Activated effector memory CD4-positive, alpha-beta T cell treated with Interleukin-2 at 50 U/mL for 16 hours (primary cell): ENCODE results near the gene CLPSL2.

Source experiments
- DNase-seq: peaks from one replicate; pipeline ENCODE4 v3.0.0-alpha.2; 2020

CLPSL2 gene

DNA sequence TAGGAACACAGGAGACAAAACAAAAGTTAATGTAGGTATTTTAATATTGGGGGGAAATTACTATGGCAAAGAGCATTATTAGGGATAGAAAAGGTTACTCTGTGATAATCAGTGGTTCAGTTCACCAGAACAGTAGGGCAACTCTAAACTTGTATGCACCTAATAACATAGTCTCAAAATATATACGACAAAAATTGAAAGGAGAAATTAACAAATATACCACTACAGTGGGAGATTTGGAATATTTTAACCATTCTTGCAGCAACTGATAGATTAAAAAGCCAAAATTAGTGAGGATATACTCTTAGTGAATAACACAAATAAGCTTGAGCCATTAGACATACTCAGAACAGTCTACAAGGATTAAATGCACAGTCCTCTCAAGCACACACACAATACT lies 28.5 kb upstream of the CLPSL2 start:
- DNase-seq, result no peak

DNA sequence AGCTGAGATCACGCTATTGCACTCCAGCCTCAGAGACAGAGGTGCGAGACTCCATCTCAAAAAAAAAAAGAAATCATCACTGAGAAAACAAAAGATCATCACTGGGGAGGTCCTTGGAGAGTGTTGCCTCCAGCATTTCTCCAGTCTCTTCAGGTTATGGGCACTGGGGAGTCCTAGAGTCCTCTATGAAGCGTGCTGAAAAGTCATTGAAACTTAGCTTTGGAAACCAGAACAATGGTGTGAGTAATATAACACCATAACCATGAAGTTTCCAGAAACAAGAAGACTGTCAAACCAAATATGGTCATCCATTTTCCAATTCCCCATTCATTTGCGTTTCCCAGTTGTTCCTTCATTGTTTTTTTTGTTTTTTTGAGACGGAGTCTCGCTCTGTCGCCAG lies 25.8 kb upstream of the CLPSL2 start:
- DNase-seq, result no peak

DNA sequence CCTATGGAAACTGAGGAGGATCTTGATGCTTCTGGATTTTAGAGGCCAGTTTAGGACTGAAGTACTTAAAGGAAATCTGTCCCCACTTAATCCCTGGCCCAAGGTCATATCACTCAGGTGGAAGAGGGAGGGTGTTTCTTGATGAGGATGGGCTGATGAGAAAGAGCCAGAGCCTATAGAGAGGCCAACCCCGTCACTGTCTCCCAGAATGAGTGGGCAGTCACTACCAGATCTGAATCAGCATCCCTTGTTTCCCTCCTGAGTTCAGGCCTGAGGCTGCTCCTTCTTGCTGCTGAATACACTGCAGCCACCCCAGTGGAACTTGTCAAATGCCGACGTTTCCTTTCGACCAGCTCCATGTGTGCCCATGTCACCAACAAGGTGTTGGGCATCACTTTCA lies 24.8 kb upstream of the CLPSL2 start:
- DNase-seq, result no peak

DNA sequence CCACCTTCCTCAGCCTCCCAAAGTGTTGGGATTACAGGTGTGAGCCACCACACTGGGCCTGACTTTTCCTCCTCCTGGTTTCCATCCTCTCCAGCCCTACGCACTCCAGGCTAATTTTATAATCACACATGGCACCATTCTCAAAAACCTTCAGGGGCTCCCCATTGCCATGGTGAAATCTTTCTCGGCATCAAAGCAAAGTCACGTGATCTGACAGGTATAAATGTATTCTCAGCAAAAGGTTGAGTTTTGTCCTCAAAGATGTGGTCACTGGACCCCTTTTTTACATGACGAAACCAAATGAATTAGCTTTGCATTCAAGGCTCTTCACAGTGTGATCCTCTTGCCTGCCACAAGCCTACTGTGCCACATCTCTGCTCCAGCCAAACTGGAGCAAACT lies 24.1 kb upstream of the CLPSL2 start:
- DNase-seq, result no peak

DNA sequence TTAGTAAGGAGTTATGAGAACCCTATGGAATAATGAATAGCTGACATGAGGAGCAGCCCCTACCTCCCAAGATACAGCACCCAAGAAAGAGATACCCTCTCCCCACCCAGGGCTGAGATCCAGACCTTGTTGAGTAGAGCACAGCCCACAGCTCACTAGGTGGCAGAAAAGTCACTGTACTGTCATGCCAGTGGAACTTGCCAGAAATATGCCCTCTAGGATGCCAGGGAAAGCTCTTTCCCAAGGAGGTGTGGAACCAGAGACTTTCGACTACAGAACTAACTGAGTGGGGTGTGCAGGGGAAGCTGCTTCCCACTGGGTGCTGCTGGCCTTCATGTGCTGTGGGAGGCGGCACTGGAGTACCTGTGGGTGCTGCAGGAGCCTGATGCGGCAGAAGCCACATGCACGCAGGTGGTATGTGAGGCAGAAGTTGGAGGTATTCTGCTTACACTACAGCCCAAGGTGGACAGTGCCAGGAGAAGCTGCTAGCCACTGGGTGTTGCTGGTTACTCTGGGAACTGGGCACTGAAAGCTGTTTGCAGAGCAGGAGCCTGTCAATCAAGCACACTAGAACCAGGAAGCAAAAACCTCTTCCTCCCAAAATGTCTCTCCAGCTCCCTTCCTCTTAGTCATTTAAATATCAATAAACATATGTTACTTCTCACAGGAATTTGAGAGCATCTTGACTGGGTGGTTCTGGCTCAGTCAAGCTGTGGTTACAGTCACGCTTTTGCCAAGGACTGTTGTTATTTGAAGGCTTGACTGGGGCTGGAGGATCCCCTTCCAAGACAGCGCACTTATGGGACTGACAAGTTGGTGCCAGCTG lies 21.7 kb upstream of the CLPSL2 start:
- DNase-seq, result no peak

DNA sequence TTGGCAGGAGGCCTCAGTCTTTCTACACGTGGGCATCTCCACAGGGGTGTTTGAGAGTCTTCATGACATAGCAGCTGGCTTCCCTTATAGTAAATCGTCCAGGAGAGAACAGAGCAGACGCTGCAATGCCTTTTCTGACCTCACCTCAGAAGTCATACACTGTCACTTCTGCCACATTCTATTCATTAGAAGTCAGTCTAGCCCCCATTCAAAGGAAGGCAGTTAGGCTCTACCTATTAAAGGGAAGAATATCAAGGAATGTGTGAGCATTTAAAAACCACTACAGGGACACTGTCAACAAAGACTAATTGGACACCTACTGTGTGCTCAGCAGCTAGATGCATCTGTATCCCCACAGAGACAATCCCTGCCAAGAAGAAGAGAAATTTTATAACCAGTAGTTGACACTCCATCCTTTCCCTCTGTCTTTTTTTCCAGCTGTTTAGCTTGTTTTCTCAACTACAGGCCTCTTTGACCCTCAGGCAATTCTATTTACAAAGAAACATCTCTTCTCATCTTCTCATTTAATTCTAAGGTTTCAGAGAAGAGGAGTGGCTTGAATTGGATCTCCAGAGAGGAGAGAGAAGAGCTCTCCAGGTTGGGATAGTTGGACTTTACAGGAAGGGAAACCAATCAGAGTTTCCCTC lies 21.0 kb upstream of the CLPSL2 start:
- no peak for DNase-seq

DNA sequence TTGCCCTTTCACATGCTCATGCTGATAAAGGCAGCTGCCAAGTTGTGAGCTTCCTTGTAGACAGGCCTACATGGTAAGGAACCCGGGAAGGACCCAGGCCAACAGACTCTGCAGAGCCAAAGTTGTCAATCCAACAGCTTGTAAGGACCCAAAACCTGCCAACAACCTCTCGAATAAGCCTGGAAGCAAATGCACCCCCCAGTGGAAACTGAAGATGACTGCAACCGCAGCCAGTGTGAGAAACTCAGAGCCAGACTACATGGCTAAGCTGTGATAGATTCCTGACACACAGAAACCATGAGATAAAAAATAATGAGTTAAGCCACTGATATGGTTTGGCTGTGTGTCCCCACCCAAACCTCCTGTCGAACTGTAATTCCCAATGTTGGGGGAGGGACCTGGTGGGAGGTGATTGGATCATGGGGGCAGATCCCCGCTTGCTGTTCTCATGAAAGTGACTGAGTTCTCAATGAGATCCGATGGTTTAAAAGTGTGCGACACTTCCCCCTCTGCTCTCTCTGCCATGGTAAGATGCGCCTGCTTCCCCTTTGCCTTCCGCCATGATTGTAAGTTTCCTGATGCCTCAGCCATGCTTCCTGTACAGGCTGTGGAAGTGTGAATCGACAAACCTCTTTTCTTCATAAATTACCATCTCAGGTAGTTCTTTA lies 18.8 kb upstream of the CLPSL2 start:
- DNase-seq, result no peak

DNA sequence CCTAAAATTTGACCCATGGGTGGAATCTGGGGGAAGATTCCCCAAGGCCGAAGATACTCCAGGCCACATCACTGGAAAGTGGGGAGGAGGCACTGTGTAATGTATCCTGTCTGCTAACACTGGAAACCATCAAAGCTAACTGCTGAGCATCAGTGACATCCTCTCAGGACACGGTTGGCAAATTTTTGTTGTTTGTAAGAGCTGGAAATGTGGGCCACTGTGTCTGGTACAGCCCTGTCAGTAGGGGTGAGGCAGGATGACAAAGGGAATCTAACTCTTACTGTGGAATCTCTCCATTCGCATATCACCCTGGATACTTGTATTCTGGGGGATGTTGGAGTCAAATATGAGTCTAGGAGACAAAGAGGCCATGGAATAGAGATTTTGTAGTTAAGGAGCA lies 17.0 kb upstream of the CLPSL2 start:
- DNase-seq, result no peak

DNA sequence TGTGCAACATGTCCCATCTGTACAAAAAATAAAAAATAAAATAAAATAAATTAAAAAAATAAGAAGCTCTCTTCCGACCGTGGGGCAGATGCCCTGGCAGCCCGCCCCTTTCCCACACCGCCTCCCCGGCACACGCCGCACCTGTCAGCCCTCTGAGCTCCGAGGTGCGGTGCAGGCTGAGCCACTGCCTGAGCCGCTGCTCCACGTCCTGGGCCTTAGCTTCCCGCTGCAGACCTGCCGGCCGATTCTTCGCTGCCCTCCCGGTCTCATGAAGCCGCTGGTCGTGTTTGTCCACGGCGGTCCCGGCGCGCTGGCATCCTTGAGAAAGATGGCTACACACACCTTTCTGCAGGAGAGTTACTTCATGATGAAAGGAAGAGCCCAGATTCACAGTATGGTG lies 10.7 kb upstream of the CLPSL2 start:
- DNase-seq, result no peak

DNA sequence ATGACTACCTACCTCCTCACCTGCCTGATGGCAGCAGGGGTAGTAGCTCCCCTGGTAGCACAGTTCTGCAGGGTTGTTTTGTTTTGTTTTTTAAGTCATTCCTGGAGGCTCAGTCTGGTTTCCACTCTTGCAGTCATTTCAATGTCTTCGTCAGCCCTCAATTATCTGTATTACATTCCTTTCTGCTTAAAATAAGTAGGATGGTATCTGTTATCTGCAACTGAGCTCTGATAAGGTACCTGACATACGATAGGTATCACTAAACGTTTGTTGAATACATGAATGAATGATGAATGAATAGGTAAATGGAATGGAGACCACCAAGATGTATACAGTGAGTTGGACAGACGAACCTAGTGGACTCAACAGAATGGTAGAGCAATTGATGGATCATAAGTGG lies 7.2 kb upstream of the CLPSL2 start:
- DNase-seq, result no peak

DNA sequence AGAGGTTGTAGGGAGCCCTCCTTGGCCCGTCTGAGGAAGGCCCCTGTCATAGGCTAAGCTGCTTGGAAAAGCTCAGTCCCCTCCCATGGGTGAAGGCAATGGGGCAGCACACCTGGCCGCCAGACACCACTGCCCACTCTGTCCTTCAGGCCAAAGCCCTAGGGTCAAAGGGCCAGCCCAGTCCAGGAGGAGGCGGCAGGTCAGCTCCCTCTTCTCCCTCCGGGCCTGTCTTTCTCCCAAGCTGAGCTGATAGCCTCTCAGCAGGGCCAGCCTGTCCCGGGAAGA lies 5.1 kb upstream of the CLPSL2 start:
- no peak for DNase-seq

DNA sequence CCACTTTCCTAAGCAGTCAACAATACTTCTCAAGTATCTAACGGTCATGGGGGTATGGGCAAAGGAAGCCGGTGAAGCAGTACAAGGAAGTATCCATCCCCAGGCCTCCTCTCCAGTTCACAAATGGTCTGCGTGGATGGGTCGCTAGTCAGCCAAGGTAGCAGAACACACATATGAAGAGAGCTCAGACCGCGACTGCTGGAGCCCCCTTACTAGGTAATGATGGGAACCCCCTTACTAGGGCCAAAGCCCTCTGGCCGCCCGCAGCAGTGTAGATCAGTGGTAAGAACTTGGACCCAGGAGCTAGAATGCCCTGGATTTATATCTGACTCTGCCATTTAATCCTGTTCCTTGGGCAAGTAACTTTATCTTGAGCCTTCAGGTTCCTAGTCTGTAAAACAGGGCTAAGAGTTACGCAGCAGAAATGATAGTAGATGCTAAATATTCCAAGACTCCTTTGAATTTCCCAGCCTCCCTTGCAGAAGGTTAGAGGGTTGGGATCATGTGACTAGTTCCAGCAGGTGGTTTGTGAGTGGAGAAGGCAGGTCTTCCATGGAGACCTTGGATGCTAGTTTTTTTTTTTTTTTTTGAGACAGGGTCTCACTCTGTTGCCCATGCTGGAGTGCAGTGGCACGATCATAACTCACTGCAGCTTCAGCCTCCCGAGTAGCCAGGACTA lies 2.1 kb upstream of the CLPSL2 start:
- DNase-seq, result no peak

DNA sequence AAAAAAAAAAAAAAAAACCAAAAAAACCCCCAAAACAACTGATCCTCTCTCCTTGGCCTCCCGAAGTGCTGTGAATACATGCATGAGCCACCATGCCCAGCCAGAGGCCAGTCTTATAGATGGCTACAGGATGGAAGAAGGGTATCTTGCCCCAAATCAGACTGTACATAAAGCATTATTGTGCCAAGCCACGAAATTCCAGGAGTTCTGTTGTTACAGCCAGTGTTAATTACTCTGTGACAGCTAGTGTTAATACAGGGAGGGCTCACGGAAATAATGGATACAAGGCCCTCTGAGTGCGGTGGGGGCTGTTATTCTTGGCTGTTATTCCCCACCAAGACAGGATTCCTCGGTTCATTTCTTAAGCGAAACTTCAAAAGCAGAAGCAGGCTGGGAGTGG lies 1.4 kb upstream of the CLPSL2 start:
- DNase-seq, result no peak

DNA sequence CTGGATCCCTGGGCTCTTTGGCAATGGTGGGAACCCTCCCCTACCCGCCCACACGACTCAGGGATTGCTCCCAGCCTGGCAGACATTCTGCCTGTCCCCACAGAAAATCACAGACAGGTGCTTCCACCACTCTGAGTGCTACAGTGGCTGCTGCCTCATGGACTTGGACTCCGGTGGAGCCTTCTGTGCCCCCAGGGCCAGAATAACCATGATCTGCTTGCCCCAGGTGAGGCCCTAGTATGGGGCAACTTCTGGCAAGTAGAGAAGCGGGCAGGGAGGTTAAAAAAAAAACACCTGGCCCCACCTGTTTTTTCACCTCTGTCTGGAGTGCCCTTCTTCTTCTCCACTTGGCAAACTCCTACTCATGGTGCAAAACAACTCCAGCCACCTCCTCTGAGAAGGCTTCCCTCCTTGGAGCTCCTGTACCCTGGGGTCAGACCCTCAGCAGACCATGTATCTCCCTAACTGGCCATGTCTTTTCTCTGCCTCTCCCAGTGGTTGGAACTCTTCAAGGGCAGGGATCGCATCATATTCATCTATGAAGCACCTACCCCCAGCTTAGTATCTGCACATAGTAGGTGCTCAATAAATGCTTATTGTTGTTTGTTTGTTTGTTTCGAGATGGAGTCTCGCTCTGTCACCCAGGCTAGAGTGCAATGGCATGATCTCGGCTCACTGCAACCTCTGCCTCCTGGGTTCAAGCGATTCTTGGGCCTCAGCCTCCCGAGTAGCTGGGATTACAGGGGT lies 1.1 kb downstream of the CLPSL2 start:
- no peak for DNase-seq

DNA sequence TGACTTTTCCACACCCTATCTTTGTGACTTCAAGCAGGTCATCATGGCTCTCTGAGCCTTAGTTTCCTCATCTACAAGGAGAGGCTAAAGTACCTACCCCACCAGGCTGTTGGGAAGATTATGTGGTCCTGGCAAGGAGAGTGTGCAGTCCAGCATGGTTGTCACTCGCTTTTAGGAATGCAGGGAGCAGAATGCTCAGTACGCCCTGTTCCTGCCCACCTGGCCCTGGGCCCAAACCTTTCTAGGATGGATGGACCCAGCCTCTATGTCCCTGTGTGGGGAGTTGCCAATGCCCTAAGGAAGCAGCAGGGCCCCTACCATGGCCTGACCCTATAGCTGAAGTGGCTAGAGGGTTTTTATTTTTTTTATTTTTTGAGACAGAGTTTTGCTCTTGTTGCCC lies 2.0 kb downstream of the CLPSL2 start:
- no peak for DNase-seq

DNA sequence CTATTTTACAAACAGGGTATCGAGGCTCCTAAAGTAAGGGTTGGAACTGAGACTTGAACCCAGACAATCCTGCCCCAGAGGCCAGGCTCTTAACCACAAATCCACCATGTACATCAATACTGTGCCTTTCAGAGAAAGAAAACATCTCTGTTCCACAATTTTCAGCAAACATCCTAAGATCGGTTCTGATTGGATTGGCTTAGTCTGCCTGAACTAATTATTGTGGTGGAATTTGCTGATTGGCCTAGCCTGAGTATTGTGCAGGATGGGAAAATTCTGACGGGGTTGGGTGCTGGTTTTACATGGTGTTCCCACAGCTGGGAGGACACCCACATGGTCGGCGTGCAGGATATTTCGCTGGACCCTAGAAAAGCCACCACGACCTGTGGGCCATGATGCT lies 4.3 kb downstream of the CLPSL2 start, which contains the start of gene CLPSL1:
CLPSL1 (plus strand) TSS at position 301 of the 400 bp plus-strand sequence; CDS start at position 393, 92 bp downstream.
- DNase-seq, result no peak

DNA sequence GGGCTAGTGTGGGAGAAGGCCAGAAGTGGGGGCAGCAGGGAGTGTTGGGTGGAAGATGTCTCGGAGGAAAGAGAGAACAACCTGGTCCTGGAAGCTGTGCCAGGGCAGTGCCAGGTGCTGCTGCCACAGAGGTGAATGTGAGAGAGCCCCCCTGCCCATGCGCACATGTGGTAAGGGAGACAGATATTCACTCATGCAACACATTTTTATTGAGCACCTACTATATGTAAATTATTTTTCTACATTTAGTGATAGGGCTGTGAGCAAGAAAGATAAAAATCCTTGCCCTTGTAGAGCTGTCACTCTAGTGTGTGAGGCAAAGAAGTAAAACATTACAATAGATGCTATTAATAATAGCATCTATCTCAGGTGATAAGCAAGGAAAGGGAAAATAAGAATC lies 4.9 kb downstream of the CLPSL2 start:
- DNase-seq, result no peak

DNA sequence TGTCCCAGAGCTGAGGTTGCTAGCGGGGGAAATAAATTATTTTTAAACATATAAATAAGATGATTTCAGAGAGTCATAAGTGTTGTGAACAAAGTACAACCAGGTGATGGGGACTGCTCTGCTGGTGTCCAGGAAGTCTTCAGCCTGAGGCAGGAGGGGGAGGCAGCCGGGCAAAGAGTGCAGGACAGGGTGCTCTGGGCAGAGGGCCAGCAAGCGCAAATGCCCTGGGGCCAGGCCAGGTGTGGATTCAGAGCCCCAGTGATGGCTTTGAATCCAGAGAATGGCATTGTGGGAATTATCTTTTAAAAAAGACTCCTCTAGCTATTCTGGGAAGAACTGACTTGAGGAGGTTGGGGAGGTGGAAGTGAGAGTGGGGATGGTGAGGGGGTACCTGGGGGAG lies 6.0 kb downstream of the CLPSL2 start:
- DNase-seq, result no peak

DNA sequence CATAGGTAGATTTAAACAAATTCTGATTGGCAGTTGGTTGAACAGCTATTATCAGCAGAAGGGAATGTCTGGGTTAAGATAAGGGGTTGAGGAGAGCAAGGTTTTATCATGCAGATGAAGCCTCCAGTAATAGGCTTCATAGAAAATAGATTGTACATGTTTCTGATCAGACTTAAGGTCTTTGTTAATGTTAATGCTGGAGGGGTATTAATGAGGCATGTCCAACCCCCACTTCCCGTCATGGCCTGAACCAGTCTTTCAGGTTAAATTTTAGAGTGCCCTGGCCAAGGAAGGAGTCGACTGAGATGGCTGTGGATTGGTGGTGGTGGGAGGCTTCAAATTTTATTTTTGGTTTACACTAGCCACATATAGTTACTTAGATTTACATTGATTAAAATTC lies 7.8 kb downstream of the CLPSL2 start:
- no peak for DNase-seq

DNA sequence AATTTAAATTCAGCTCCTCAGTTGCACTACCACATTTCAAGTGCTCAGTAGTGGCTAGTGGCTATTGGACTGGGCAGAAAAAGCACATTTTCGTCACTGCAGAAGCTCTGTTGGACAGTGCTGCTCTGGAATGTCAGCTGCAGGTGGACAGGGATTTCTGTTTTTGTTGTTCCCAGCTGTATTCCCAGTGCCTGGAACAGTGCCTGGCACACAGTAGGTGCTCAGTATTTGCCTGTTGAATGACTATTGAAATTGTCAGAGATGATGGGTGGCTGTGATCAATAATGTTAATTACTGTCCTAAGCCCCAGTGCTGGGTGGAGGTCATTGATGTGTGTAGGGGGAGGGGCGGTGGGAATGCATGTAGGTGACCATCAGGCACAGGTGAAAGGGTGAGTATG lies 9.9 kb downstream of the CLPSL2 start:
- no peak for DNase-seq

DNA sequence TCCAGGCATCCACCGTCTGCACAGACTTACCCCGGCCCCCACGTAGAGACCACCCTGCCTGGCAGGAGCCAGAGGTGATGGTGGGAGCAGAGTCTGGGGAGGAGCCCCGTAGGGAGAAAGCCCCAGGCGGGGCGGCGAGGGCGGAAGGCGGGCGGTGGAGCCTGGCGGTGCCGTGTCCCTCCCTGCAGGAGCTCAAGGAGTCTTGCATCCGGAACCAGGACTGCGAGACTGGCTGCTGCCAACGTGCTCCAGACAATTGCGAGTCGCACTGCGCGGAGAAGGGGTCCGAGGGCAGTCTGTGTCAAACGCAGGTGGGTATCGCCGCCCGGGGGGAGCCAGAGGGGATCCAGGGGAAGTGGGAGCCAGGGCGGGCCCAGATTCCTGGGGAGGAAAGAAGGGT lies 10.4 kb downstream of the CLPSL2 start:
- DNase-seq, result no peak

DNA sequence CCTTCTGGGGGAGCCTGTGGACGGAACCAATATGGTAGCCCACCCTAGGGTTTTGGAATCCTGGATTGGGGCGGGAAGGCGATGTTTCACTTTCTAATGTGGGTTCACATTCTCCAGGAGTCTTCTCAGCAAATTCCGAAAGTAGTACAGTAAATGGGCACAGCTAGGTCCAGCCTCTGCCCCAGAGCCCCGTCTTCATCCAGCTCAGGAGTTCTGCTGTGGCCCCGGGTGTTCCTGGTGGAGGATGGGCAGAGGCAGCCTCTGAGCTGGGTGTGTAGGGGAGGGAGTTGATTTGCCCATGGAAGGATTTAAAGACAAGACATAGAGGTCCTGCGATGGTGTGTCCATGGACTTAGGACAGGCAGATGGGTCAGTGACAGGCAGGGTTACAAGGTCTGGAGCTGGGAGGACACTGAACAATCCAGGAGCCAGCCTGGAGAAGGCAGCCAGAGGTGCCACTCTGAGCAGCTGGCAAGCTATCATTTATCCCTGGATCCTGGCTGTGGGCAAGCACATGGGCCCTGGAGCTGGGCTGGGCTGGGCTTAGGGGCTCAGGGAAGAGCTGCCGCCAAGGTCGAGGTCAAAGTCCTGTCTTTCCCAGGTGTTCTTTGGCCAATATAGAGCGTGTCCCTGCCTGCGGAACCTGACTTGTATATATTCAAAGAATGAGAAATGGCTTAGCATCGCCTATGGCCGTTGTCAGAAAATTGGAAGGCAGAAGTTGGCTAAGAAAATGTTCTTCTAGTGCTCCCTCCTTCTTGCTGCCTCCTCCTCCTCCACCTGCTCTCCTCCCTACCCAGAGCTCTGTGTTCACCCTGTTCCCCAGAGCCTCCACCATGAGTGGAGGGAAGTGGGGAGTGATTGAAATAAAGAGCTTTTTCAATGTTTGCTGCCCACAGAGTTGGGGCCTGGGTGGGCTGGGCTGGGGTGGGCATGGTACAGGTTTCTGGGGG lies 11.1 kb downstream of the CLPSL2 start:
- DNase-seq, result no peak
